Stimulated activated CD4-positive, alpha-beta T cell treated with anti-CD3 and anti-CD28 coated beads, Interleukin-1b, Interleukin-23, amount 100 ng/mL, for 48 hours (primary cell): Measurements from ENCODE around the gene LASP1NB.
"Not testable (repeated sequence)": the region's sequence is repeated elsewhere in the genome, so short reads cannot be mapped to it uniquely, and the experiment has no call there.

Experiments used
- DNase-seq: peaks from one replicate; pipeline ENCODE4 v3.0.0-alpha.2; 2020

LASP1NB gene

DNA sequence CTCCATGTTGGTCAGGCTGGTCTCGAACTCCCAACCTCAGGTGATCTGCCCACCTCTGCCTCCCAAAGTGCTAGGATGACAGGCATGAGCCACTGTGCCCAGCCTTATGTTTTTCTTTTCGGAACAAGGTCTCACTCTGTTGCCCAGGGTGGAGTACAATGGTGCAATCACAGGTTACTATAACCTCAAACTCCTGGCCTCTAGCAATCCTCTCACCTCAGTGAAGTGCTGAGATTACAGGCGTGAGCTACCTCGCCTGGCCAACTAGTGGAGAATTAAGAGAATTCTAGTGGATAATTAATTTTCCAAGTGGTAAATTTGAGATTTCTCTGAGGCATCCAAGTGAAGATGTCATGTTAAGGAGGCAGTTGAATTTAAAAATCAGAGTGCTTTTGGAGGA lies 44.7 kb downstream of the LASP1NB start:
- no peak for DNase-seq

DNA sequence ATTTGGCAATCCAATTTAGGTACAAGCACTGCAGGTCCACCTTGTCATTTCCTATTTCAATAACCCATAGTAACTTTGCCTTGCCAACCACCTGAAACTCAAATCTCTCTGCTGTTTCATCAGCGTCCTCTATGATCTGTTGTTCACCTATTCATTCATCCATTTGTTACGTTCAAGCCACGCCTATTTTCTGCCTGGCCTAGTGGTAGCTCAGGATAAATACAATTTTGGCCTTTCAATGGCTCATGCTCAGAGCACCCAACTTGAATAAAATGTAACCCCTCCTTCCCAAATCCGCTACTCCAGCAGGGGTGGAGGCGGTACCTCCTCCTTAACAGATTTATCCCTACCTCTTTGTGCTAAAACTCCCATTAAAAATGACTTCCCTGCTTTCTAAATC lies 45.4 kb downstream of the LASP1NB start:
- DNase-seq: no peak

DNA sequence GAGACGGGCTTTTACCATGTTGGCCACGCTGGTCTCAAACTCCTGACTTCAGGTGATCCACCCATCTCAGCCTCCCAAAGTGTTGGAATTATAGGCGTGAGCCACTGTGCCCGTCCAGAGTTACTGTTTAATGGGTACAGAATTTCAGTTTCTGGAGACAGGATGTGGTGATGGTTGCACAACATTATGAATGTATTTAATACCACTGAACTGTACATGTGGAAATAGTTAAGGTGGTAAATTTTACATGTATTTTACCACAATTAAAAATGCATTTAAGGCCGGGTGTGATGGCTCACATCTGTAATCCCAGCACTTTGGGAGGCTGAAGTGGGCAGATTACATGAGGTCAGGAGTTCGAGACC lies 50.8 kb downstream of the LASP1NB start:
- DNase-seq: not testable (repeated sequence)

DNA sequence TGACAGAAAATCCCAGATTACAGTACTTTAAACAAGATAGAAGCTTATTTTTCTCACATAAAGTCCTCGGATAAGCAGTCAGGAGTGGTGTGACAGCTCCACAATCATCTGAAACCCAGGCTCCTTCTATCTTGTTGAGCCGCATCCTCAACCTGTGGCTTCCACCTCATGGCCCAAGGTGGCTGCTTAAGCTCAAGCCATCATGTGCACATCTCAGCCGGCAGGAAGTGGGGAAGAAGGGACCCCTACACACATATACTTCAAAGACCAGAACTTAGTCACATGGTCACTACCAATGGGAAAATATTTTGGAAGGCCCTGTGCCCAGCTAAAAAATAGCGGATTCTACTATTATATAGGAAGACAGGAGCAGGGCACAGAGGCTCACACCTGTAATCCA lies 52.8 kb downstream of the LASP1NB start:
- DNase-seq: no peak
